ENCODE measurements around the gene ZNF774.
"Not testable (repeated sequence)": the region's sequence is repeated elsewhere in the genome, so short reads cannot be mapped to it uniquely, and the experiment has no call there.

DNA sequence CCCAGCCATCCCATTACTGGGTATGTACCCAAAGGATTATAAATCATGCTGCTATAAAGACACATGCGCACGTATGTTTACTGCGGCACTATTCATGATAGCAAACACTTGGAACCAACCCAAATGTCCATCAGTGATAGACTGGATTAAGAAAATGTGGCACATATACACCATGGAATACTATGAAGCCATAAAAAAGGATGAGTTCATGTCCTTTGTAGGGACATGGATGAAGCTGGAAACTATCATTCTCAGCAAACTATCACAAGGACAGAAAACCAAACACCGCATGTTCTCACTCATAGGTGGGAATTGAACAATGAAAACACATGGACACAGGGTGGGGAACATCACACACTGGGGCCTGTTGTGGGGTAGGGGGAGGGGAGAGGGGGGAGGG, 58.2 kb downstream of the ZNF774 start:
- not testable (repeated sequence) for TF ChIP-seq CEBPB (IDR thresholded peaks at IDR 0.05; ENCODE audit: low read depth, low read length); POLR2A (IDR thresholded peaks at IDR 0.05; ENCODE audit: control extremely low read depth in 1 of 2, low read depth in 2 of 2, low read length in 2 of 2)

Measured in H1 (cell line).